GM18505 (cell line): Measurements from ENCODE around the gene FAM98C.

Experiments used
- ATAC-seq: cut with Tn5 transposase; IDR thresholded peaks from one replicate; pipeline ENCODE4 v1.9.1; 2021; ENCODE audit not compliant: unreplicated experiment
- POLR2A ChIP-seq: IDR thresholded peaks from 4 replicates; pipeline ENCODE4 v1.6.1; 2011; ENCODE audit warnings: borderline replicate concordance; ENCODE audit not compliant: insufficient read depth, insufficient read length; ENCODE audit errors: extremely low read depth

Gene FAM98C

DNA sequence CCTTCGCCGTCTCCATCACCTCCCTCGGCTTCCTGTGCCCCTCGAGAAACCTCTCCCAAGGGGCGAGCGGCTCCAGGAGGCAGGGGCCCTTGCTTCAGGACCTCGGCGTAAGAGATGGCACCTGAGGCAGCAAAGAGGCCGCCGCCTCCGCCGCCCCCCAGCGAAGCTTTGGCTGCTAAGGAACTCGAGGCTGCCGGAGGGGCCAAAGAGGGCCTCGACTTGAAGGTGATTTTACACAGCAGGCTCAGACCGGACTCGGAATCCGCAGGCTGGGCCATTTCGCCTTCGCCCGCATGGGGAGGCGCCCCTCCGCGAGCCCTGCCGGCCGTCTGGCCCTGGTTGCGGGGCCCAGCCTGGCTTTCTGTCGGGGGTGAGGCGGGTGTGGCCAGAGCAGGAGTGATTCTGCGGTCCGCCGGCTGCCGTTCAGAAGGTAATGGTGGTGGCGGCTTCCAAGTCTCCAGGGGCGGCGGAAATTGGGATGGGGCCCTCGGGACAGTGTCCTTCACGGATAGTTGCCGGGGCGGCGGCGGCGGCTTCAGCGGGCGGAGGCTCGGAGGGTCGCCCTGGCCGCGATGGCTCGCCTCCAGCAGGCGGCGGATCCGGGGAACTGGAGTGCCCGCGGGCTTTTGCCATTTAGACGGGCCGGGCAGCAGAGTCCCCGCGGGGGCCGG, 16.5 kb upstream of the FAM98C start:
- ATAC-seq: no peak

DNA sequence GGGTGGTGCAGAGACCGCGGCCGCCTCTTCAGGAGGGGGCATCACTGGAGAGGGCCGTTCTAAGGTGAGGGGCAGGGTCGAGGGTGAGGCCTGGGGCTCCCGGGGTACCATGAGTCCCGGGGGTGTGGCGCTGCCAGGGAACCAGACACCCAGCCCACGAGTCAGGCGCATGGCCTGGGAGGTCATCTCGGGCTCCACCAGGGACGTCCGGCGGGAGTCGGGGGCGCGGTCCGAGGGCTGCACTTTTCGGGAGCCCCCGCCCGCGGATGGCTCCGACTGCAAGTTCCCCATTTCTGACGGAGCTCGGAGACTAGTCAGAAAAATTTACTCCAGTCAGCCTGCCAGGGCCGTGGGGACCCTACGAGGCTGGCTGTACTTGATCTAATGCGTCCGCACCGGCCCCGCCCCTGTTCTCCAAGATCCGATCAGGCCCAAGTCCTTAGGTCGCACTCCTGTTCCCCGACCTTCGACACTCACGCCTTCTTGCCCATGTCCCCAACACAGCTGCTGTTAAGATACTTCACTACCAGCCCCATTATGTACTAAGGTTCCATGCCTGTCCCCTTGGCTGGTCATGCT, 15.8 kb upstream of the FAM98C start:
- no peak for ATAC-seq
- no peak for TF ChIP-seq POLR2A

More for the DNA sequence above, 16.5 kb upstream of the FAM98C start:
- TF ChIP-seq POLR2A: no peak

DNA sequence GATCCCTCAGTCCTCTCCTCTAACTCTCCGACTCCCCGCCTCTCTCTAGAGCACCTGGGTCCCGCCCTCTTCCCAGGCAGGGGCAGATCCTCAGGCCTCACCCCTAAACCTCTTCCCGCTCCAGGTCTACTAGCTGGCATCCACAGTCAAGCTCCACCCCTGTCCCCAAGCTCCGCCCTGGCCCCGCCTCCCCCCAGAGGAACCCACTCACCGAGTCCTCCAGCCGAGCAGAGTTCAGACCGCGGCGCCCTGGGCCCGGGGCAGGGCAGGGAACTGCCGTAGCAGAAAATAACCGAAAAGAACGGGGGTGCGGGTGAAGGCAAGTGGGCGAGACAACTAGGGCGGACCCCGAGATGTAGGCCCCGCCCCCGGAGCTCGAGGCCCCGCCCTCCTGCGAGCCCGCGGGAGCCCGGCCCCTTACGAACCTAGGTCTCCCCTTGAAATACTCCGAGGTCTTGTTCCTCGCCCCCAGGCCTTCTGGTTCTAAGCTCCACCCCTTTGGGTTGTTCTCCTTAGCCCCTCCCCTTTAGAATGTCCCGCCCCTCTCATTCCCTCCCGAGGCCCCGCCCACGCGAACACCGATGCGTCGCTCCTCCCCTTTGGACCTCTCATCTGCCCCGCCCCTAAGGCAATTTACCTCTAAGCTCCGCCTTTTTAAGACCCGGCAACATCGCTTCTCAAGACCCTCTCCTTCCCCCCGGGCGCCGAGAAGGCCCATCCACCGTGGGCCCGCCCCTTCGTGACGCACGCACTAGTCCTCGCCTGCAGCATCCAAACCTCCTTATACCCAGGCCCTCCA, 15.1 kb upstream of the FAM98C start, which contains the start of gene GGN:
TSS of gene GGN (minus strand) at position 485 of the 799 bp plus-strand sequence. CDS start 773 bp downstream, outside the sequence.
- peak; percentile 47 for ATAC-seq
- no peak for TF ChIP-seq POLR2A

DNA sequence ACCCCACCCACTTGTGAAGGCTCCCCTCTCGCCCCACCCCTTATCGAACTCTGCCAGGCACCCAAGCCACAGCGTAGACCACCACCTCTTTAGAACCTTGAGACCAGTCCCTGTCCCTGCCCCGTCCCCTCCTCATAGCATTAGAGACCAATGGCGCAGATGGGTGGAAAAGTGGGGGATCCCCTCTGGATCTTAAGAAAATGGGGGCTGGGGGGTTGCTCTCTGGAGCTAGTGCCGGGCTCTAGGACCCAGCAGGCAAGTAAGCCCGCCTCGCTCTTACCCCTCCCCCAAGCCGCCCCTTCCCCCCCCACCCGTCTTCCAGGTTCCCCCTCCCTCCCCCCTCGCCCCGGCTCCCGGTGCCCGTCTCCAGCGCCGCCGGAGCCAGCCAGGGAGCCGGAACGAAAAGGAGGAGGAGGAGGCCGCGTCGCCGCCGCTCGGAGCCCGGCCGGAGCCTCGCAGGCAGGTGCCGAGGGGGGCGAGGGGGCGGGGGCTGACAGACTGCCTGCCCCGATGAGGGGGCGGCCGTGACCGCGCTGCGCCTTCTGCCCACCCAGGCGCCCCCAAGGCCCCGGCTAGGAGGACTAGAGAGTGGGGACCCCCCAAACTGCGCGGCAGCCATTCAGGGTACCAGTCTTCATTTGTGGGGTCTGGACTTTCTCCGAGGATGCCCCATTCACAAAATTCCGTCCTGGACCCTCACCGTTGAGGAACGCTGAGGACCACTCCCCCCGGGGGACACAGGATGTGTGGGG, 14.4 kb upstream of the FAM98C start, which contains the start of gene SPRED3:
TSS of gene SPRED3 (plus strand) at position 349 of the 752 bp plus-strand sequence. CDS start 1,606 bp downstream, outside the sequence.
- no peak for ATAC-seq
- TF ChIP-seq POLR2A: no peak

DNA sequence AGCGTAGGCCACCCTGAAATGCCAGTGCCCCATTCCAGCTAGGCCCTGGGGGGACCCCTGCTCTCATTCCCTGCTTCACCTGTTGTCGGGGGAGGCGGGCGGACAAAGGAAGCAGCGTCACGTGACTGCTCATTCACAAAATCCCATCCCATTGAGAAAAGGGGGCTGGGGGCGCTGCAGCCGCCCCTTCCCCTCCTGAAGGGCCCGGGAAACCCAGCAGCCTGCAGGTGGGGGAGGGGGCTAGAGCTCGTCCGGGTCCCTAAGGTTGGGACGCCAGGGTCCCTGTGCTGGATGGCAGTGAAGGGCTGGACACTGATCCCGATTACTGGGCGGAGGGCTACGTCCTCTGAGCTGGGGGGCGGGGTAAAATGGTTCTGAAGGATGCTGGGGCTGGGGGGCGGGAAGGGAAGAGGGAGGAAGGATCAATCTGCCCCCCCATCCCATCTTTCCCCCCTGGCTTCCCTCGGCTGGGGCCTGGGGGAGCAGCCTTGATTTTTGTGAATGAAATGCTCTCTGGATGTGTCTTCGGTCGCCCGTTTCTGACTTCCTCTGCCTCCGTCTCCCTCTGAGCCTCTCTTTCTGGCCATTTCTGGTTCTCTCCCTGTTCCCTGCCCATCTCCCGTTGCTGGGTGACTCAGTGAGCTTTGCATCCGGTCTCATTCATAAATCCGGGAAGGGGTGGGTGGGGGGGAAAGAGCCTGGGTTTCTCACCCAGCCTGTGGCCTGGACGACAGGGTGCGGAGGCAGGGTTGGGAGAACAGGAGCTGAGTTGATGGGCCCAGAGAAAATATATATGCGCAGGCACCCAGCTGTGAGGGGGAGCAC, 13.6 kb upstream of the FAM98C start:
- no peak for ATAC-seq
- TF ChIP-seq POLR2A: no peak

DNA sequence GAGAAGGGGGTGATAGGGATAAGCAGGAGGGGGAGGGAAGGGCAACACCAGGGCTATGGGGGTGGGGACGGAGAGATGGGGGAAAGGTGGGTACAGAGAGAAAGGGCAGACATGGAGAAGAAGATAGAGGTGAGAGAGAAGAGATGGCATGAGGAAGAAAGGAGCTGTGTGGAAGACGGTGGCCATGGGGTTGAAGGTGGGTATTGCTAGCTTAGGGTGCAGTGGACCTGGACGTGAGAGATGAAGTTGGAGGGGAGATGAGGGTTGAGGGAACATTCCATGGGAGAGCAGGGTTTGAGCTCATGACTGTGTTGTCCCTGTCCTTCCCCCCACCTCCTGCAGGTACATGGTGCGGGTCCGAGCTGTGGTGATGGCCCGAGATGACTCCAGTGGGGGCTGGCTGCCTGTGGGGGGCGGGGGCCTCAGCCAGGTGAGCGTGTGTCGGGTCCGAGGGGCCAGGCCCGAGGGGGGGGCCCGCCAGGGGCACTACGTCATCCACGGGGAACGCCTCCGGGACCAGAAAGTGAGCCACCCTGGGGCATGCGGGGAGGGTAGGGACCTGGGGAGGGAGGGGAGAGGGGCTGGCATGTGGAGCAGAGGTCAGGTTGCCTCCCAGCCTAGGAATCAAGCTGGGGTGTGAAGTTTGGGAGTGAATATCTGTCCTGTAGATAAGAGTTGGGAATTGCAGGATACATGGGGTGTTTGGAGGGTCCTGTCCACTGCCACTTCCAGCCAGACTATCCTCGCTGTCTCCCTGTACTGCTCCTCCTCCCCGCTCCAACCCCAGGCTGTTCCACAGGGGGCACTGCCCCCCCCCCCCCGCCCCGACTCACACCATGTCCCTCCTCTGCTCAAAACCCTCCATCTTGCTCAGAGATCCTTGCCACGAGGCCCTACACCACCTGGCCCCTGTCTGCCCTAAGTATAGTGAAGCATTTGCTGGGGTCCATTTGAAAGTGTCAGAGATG, 12.7 kb upstream of the FAM98C start:
- TF ChIP-seq POLR2A: no peak
- no peak for ATAC-seq

GRCh38 chr19:38391911-38392464, 10.9 kb upstream of the FAM98C start:
- no peak for ATAC-seq

GRCh38 chr19:38392707-38393308, 10.1 kb upstream of the FAM98C start:
- ATAC-seq: no peak
- TF ChIP-seq POLR2A: no peak

More at GRCh38 chr19:38391911-38392464, 10.9 kb upstream of the FAM98C start:
- no peak for TF ChIP-seq POLR2A

DNA sequence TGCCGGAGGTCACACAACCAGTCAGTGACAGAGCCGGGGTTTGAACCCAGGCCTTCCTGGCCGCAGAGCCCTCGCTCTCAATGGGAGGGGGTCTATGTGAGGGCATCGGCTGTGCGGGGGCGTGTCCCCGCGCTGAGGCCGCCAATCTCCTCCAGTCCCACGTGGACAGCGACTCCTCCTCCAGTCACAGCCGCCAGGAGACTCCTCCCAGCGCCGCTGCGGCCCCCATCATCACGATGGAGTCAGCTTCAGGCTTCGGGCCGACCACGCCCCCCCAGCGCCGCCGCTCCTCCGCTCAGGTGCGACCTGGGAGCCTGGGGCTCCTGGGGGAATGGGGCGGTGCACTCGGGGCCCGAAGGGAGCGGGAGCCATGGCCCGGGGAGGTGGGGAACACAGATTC, 8.4 kb upstream of the FAM98C start:
- ATAC-seq: no peak
- no peak for TF ChIP-seq POLR2A

GRCh38 chr19:38395381-38396114, 7.3 kb upstream of the FAM98C start:
- ATAC-seq: no peak
- no peak for TF ChIP-seq POLR2A
